ENCODE results near the gene KCTD1.

The KCTD1 gene

GRCh38 chr18:26548415-26549262 lies at the start of gene KCTD1:
Gene KCTD1, minus strand, starts transcription at chr18:26548553. Its CDS starts 17 bp downstream, at chr18:26548536.
- peak; percentile 85 for DNase-seq

DNA sequence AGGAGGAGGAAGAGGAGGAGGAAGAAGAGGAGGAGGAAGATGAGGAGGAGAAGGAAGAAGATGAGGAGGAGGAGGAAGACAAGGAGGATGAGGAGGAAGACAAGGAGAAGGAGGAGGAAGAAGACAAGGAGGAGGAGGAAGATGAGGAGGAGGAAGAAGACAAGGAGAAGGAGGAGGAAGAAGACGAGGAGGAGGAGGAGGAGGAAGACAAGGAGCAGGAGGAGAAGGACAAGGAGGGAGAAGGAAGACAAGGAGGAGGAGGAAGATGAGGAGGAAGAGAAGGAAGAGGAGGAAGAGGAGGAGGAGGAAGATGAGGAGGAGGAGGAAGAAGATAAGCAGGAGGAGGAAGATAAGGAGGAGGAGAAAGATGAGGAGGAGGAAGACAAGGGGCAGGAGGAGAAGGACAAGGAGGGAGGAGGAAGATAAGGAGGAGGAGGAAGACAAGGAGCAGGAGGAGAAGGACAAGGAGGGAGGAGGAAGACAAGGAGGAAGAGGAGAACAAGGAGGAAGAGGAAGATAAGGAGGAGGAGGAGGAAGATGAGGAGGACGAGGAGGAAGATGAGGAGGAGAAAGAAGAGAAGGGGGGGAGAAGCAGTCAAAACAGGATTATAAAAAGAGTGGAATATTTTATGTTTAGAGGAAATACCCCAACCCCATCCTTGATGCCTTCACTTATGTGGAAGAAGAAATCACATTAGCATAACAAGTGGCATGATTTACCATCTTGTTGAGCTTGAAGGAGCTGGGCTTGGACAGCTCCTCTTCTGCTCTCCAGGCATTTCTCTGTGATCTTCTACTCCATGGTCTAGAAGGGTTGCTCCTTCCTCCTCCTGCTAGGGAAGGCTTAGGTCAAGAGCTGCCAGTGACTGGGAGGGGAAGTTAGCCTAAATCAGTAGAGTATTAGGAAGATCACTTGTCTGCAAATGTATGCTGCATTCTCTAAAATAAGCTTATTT lies 45.3 kb upstream of the KCTD1 start:
- no peak for DNase-seq

DNA sequence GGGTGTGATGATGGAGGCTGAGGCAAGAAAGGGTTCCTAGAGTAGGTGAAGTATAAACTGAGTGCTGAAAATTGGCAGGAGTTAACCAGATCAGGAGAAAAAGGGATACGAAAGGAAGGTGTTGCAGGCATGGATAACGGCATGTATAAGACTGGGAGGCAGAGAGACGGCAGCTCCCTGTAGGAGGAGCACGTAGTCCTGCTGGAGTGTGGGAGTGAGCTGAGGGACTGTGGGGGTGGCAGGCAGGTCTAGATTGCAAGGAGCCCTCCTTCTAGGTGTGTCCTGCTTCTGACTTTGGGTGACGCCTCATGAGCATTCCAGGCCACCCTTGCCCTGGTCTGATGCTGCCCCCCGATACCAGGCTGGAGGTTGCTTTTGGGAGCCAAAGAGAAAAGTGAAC lies 36.4 kb upstream of the KCTD1 start:
- DNase-seq: no peak

DNA sequence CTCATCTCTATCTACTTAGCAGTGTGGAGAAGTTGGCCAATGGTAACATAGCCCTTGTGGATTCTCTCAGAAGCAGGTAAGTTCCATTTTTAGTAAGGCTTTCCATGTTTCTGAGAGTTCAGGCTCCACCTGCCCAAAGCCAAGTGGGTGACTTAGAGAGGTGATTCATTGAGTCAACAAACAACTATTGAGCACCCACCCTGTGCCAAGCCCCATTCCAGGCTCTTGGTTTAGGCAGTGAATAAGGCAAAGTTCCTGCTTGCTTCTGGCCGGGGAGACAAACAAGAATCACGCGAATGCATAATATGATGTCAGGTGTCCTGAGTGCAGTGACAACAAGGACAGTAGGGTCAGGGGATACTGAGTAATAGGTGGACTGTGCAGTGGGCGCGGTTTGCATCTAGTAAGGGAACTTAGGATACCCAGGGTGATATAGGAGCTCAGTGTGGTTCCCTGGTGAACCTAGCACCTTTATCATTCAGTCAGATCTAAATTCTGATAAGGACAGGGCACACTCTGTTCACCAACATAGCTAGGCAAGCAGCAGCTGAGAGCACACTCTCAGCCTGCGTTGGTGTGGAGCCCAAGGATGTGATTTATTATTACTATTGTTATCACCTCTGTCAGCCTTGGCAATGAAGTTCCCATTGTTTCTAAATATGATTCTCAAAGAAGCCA lies 31.7 kb upstream of the KCTD1 start:
- DNase-seq: peak; percentile 11

DNA sequence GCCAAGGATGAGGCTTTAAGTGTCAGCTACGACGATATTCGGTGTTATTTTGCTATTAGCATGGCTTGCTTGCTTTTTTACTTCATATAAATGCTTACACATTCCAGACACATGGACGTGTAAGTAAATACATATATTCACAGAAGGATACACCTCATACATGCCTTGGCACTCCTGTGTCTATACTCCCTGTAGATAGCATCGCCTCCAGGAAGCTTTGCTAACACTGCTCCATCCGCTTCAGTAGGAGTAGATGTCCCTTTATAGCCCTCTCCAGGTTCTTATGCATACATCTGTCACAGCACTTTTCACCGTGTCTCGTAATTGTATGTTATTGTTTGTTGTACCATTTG lies 27.5 kb upstream of the KCTD1 start:
- no peak for DNase-seq

- DNase-seq: peak; percentile 77
Observed at GRCh38 chr18:26574958-26575864, 26.9 kb upstream of the KCTD1 start.

DNA sequence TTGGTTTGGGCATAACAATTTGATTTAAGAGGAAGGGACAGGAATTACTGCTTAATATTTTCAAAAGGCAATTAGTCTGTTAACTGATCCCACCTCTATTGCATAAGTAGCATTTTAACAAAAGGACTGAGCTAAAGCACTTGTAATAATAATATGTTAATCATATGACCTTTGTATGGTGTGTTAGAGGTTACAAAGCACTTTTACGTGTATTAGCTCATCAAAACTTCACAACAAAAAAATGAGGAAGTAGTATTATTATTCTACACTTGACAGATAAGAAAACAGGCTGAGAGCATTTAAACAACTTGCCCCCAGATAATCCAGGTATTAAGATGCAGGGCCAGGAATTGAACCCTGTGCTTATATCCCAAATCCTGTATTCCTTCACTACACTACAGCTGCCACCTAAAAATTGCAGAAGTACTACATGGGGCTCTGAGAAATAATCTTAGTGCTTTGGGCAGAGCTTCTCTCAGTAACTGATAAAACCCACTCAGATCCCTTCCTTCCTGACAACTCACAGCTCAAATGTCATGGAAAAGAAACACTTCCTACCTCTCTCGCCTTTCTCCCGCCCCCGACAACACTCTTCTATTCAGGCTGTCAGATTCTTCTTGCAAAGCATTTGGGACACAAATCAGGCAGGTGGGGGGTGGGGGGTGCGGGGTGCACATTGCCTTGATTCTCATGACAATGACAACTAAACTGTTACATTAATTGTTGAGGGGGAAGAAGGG lies 20.7 kb upstream of the KCTD1 start:
- no peak for DNase-seq

GRCh38 chr18:26568513-26568912 lies 20.2 kb upstream of the KCTD1 start:
- no peak for DNase-seq

DNA sequence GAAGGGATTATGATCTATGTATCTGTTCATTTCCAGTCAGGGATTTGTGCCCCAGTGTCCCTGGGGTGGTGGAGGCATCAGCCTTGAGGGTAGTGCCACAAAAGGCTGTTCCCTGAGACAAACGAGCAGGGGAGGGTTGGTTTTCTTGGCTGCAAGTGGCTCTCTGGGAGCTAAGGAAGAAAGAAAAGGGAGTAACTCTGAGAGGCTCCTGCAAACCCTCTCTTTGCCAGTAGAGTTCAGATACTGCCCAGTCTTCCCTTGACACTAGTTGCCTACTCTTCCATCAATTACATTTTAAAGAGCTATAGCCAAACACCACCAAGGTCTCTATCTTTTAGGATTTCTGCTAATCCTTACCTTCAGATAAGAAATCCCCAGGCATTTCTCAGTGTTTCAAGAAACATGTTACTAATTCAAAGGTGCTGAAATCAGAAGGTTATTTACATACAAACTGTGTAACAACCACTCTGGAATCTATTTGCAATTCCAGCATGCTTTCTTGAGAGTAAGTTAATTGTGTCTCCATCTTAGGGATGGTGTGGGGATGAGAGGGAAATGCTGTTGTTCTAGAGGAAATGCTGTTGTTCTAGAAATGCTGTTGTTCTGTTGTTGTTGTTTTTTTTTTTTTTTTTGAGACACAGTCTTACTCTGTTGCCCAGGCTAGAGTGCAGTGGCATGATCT lies 18.7 kb upstream of the KCTD1 start:
- no peak for DNase-seq

DNA sequence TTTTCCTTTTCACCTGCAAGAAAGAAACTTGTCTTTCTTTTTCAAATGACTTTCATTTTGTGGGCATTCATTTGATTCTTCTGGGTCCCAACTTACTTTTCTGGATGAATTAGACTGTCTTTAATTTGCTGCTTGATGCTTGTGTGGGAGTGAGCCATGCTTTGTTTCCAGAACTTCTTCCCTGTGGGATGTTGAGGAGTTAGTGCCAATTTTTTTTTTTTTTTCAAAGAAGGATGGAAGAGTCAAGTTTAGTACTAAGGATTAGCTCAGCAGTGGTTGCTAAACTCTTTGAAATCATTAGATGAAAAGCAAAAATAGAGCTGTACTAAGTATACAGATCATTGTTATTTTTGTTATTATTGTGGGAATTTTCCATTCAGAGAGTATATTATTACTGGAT lies 17.2 kb upstream of the KCTD1 start:
- no peak for DNase-seq

- DNase-seq: no peak
Observed at GRCh38 chr18:26563024-26563423, 14.7 kb upstream of the KCTD1 start.

DNA sequence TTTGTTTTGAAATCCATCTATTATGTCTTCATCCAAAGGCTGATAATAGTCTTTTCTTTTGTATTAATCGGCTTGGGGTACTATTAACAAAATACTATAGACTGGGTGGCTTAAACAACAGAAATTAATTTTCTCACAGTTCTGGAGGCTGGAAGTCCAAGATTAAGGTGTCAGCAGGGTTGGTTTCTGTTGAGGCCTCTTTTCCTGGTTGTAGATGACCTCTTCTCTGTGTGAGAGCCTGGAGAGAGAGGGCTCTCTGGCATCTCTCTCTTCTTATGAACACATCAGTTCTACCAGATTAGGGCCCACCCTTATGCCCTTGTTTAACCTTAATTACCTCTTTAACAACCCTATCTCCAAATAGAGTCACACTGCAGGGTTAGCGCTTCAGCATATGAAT lies 14.2 kb upstream of the KCTD1 start:
- no peak for DNase-seq

DNA sequence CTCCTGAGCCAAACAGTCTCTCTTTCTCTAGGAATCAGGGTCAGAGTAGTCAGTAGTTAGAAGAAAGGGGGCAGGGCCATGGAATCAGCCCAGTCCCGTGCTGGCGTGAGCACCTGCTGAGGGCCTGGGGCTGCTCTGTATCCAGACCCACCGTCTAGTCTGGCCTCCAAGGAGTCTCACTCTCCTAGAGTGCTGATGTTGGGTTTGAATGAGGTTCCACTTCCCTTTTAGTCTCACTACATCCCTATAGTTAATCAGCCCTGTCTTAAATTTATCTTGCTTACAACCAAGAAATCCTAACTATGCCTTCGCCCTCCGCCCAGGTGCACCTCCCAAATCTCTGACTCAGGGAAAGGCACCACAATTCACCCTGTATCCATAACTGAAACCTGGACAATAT lies 13.4 kb upstream of the KCTD1 start:
- no peak for DNase-seq

- no peak for DNase-seq
Observed at GRCh38 chr18:26556573-26556972, 8.2 kb upstream of the KCTD1 start.

- no peak for DNase-seq
Observed at GRCh38 chr18:26555804-26556553, 7.6 kb upstream of the KCTD1 start.

DNA sequence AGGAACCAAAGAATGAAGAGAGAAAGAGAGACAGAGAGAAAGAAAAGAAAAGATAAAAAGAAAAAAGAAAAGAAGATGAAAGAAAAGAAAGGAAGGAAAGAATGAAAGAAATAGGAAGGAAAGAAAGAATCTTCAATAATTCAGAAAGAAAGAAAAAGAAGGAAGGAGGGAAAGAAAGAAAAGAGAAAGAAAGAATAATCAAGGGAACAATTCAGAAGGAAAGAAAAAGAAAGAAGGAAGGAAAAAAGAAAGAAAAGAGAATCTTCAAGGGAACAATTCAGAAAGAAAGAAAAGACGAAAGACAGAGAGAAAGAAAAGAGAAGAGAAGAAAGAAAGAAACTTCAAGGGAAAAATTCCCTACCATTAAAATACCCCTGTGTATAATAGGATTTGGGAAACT lies 5.6 kb upstream of the KCTD1 start:
- no peak for DNase-seq

DNA sequence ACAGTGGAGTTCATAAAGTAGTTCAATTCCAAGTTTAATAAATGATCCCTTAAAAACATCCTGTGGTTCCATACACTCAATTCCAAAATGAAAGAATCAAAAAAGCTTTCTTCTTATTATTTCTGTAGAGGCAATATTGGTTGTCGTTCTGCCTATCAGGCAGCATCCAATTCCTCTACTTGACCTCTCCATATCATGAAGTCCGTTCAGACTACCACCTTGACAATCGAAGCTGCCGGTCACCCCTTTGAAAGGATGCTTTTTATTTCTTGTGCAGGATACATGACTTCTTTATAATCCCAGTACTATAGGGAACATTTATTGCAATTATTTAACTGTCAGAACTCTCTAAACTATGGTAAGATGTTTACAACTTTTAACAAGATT lies 3.3 kb upstream of the KCTD1 start:
- DNase-seq: no peak

DNA sequence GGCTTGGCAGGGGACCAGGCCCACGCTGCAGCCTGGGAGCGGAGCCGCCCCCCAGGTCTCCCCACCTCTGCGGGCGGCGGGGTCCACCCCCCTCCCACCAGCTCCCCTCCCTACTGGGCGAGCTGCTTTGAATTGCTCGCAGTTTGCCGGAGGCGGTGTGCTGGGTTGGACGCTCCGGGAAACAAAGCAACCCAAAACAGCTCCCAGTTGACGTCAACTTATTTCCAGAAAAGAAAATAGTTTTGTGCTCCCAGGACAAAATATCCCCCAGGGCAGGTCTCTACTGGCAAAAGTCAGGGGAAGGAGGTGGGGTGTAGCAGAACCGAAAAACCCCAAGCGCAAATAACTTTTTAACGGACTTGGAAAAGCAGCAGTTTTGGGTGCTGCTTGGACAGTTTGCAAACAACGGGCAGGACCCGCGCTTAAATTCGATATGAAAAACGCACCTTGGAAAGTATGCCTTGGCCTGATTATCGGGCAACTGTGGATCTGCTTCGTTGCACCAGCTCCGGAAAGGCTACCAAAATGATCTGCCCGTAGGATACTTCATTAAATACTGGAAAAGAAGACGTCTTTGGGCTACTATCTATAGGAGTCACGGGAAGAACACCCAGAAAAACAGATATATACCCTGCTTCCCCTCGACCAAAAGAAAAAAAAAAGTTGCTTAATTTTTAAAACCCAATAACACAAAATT lies 2.8 kb upstream of the KCTD1 start:
- DNase-seq: no peak

- peak; percentile 62 for DNase-seq
Observed at GRCh38 chr18:26549263-26550094, 1.1 kb upstream of the KCTD1 start.
